Type B pancreatic cell (in vitro differentiated cells): Measurements from ENCODE around the gene UQCRFS1. TPM values are rescaled to one million over a fixed set of nuclear protein-coding genes. Genes with fewer than 3 reads are reported as not detected.

Source experiments
- DNase-seq: peaks from one replicate; pipeline ENCODE4 v3.0.0; 2021; ENCODE audit warnings: mixed read lengths; ENCODE audit not compliant: unreplicated experiment; ENCODE audit errors: extremely low spot score
- H3K27ac Mint-ChIP-seq: 2 replicates; pipeline ENCODE4 v1.8.0; 2021; ENCODE audit warnings: mild to moderate bottlenecking, mixed read lengths
- H3K27me3 Mint-ChIP-seq: 2 replicates; pipeline ENCODE4 v1.8.0; 2021; ENCODE audit warnings: mixed read lengths
- H3K36me3 Mint-ChIP-seq: 2 replicates; pipeline ENCODE4 v1.8.0; 2021; ENCODE audit warnings: mixed read lengths
- H3K4me1 Mint-ChIP-seq: one replicate; pipeline ENCODE4 v1.8.0; 2021; ENCODE audit warnings: mixed read lengths; ENCODE audit not compliant: unreplicated experiment
- H3K4me3 Mint-ChIP-seq: 2 replicates; pipeline ENCODE4 v1.8.0; 2021; ENCODE audit warnings: mild to moderate bottlenecking, mixed read lengths
- H3K9me3 Mint-ChIP-seq: 2 replicates; pipeline ENCODE4 v1.8.0; 2021; ENCODE audit warnings: mixed read lengths
- long read RNA-seq: library from polyadenylated mRNA; unstranded; transcript quantifications from one replicate; pipeline ENCODE4 v2.0.0, GENCODE V29; 2020
- total RNA-seq: library from RNA; stranded (reverse); gene quantifications from 2 replicates; pipeline ENCODE4 v1.2.1, GENCODE V29; 2021; ENCODE audit warnings: low replicate concordance
- TF ChIP-seq, protein P1 (sequence below): fragments of 200-600 bp; sonication (generic); conservative IDR thresholded peaks from 2 replicates; pipeline ENCODE4 v1.5.0; 2021; ENCODE audit warnings: antibody characterized with exemption, mild to moderate bottlenecking

UQCRFS1 gene
- 43.0 and 47.4 TPM in 2 replicates for total RNA-seq
- long read RNA-seq, transcript UQCRFS1-201 (2 exons, 3,475 nt): major isoform, 539 of 544 reads
- long read RNA-seq, partial matches to known transcripts: 2 of 544 reads
- long read RNA-seq, other reads (novel, unspliced or antisense): 3 of 544 reads

DNA sequence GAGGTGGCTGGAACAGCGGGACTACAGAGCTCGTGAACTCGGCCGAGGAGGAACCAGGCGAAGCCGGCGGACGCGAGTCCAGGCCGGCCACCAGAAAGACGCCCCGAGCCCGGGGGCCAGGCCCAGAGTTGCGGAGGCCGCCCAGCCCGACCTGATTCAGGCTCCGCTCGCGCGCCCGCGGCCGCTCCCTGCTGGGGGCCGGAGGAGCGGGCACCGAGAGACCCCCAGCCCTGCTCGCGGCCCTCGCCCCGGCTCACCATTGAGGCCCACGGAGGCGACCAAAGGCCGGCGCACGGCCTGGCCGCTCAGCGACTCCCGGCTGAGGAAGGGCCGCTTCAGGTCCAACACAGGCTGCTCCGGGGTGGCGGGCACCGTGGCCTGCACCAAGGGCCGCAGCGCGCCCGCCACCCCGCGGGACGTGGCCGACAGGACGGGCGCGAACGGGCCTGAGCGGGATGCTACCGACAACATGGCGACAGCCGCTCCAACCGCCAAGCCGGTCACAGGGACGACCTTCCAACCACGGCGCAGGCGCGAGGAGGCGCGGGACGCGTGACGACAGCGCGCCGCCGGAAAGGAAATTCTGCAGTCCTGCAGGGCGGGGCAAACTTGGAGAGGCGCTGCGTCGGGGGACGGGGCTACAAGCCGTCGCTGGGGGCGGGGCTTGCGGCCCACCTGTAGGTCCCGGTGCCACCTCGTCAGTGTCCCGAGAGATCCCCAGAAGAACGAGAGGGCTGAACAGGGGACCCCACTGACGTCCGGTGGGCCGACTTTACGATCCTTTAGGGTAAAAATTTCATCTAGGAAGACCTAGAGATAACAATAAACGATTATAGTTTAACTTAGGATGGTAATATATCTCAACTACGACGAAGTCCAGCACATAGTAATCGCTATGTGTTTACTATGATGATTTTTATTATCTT is at the start of gene UQCRFS1:
UQCRFS1 (minus strand) TSS at position 504 of the 926 bp plus-strand sequence; CDS start at position 471, 33 bp downstream.
- DNase-seq: peak; percentile 97
- Mint-ChIP-seq H3K27ac (peak within 1 kb of the TSS; percentile 99), H3K4me1 (peaks cover 22% of the 10 kb centered on the region), H3K4me3 (peak within 1 kb of the TSS; percentile 96), H3K9me3 (no peaks in the 10 kb centered on the region), H3K36me3 (peaks cover 25% of the 10 kb centered on the region), H3K27me3 (peaks cover 13% of the 10 kb centered on the region)
- TF ChIP-seq, protein P1, sequence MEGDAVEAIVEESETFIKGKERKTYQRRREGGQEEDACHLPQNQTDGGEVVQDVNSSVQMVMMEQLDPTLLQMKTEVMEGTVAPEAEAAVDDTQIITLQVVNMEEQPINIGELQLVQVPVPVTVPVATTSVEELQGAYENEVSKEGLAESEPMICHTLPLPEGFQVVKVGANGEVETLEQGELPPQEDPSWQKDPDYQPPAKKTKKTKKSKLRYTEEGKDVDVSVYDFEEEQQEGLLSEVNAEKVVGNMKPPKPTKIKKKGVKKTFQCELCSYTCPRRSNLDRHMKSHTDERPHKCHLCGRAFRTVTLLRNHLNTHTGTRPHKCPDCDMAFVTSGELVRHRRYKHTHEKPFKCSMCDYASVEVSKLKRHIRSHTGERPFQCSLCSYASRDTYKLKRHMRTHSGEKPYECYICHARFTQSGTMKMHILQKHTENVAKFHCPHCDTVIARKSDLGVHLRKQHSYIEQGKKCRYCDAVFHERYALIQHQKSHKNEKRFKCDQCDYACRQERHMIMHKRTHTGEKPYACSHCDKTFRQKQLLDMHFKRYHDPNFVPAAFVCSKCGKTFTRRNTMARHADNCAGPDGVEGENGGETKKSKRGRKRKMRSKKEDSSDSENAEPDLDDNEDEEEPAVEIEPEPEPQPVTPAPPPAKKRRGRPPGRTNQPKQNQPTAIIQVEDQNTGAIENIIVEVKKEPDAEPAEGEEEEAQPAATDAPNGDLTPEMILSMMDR: no peak

DNA sequence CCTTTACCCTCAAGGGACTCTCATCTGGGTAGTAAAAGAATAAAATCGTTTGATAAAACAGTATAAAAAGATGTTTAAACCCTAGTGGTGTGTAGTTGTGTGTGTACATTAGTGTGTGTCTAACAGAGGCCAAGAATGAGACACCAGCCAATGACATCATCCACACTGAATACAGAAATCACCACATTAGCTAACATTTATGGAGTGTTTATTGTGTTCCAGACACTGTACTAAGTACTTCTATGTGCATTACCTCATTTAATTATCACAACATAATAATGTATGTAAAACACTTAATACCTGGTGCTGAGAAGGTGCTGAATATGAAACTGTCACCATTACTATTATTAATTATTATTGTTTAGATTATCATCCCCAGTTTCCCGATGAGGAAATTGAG is 49.1 kb upstream of the UQCRFS1 start:
- TF ChIP-seq, protein P1: no peak
- H3K27ac Mint-ChIP-seq: no peak overlapping the region
- DNase-seq: no peak
- H3K4me1 Mint-ChIP-seq: peaks cover 12% of the 10 kb centered on the region
- no peaks in the 10 kb centered on the region for H3K9me3 Mint-ChIP-seq
- no peaks in the 10 kb centered on the region for H3K36me3 Mint-ChIP-seq
- H3K4me3 Mint-ChIP-seq: no peak overlapping the region
- peaks cover 21% of the 10 kb centered on the region for H3K27me3 Mint-ChIP-seq

DNA sequence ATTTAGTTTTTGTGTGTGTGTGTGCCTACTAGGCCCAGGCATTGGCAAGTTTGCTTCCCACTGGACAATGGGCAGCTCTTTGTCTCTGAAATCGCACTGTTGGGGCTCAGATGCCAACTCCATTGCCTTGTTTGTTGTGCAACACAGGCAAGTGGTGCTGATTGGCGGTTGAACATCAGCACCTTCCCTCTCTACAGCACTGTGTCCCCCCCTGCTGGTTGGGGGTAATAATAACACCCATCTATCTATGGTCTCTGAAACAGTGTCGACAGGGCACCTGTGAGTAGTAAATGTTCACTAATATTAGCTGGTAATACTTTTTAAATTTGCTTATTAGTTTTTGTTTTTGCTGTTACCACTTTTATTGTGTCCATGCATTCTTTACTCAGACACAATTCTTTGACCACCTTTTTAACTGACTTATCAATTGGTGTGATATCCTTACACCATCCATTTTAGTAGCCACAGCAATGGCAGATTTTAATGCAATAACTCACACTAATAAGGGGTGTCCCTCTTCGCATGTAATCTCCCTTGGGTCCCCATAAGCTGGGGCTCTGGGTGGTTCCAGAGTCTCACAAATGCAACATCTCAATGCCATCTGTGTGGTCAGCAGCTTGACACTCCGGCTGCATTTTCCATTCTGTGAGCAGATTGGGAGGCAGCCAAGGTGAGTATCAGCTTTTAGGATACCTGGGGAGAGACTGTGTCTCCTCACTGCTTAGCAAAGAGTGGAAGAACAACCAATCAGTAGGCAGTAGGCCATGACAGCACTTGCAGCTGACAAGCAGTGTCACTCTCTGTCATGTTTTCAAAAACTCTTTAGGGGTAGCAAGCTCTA is 47.7 kb upstream of the UQCRFS1 start:
- no peak overlapping the region for H3K4me3 Mint-ChIP-seq

DNA sequence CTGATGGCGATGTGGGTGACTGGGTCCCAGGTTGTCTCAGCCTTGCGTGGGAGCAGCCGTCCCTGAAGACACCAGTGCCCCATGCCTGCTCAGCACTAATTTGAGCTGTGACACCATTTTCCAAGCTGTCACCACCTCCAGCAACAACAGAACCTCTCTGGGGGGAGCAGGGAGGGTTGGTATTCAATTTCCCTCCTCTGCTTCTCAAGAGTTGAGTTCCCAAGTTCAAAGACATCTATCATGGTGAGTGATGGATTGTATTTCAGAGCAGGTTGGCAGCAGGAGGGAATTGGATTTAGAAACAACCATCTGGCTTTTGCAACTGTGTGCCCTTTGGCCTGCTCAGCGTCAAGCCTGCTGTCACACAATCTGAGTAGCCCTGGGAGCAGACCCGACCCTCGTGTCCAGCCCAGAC is 46.9 kb upstream of the UQCRFS1 start:
- no peaks in the 10 kb centered on the region for H3K36me3 Mint-ChIP-seq
- peaks cover 15% of the 10 kb centered on the region for H3K27me3 Mint-ChIP-seq
- H3K4me3 Mint-ChIP-seq: no peak overlapping the region
- no peak overlapping the region for H3K27ac Mint-ChIP-seq
- H3K9me3 Mint-ChIP-seq: no peaks in the 10 kb centered on the region
- TF ChIP-seq, protein P1: no peak
- peaks cover 12% of the 10 kb centered on the region for H3K4me1 Mint-ChIP-seq
- no peak for DNase-seq

More for the DNA sequence above, 47.7 kb upstream of the UQCRFS1 start:
- TF ChIP-seq, protein P1: peak; percentile 74
- Mint-ChIP-seq H3K27ac (no peak overlapping the region), H3K36me3 (no peaks in the 10 kb centered on the region), H3K4me1 (peaks cover 12% of the 10 kb centered on the region), H3K27me3 (peaks cover 19% of the 10 kb centered on the region), H3K9me3 (no peaks in the 10 kb centered on the region)
- DNase-seq: no peak

DNA sequence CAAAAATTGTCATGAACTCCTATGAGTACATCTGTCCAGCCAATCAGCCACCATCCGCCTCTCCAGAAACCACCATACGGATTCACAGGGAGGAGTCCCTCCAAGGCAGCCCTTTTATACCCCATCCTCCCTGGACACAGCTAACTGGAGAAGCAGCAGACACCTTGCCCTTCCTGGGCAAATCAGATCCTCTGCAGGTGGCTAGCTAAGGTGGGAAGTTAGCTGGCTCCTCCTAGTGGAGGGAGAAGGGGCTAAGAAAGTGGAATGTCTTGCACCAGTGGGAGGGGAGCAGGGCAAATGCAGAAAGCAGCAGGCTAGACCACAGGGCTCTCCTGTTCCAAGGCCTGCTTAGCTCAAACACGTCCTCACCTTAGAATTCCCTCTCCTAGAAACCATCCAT is 46.2 kb upstream of the UQCRFS1 start:
- Mint-ChIP-seq H3K4me3 (no peak overlapping the region), H3K36me3 (no peaks in the 10 kb centered on the region), H3K27me3 (peaks cover 10% of the 10 kb centered on the region), H3K27ac (no peak overlapping the region), H3K9me3 (no peaks in the 10 kb centered on the region), H3K4me1 (peaks cover 7% of the 10 kb centered on the region)
- no peak for DNase-seq
- TF ChIP-seq, protein P1: peak; percentile 51
